SK-N-SH (cell line): Measurements from ENCODE around the gene OR10A5. TPM values are rescaled to one million over a fixed set of nuclear protein-coding genes. Genes with fewer than 3 reads are reported as not detected.

ENCODE experiments used
- CTCF ChIA-PET: fragments of 300-600, 350-600 bp; formaldehyde crosslinking; extraction: SDS; loops from one replicate; lab custom pipeline; 2021; lab: Yijun Ruan, JAX
- POLR2A ChIA-PET: fragments of 350-600 bp; sonication (Branson Sonifier 250); formaldehyde crosslinking; extraction: SDS; loops from one replicate; lab custom pipeline; 2020; ENCODE audit warnings: antibody characterized with exemption, inconsistent platforms; lab: Yijun Ruan, JAX
- DNase-seq: peaks from one replicate; pipeline ENCODE4 v3.0.0; 2012
- H2AFZ ChIP-seq: fragments of 200-600 bp; sonication (generic); 2 replicates; pipeline ENCODE4 v1.8.1; 2016; ENCODE audit warnings: antibody characterized with exemption, mild to moderate bottlenecking, low read depth
- H3F3A ChIP-seq: fragments of 200-600 bp; sonication (generic); replicated peaks from 2 replicates; pipeline ENCODE3; 2016; ENCODE audit warnings: antibody characterized with exemption, mild to moderate bottlenecking; ENCODE audit not compliant: insufficient read depth
- H3K27ac ChIP-seq, 2 experiments: fragments of 200-500 bp in 1 of 2; fragments of 200-600 bp in 1 of 2; sonication (Bioruptor generic) in 1 of 2; sonication (generic), shearing (Covaris generic) in 1 of 2; 2 replicates each; pipeline versions ENCODE4 v1.5.1 to v1.6.1; 2014 to 2016; ENCODE audit warnings: low read depth in 2 of 2, inconsistent platforms in 1 of 2, low read length in 1 of 2, mild to moderate bottlenecking in 1 of 2, mixed read lengths in 1 of 2
- H3K27me3 ChIP-seq: fragments of 200-600 bp; sonication (generic), shearing (Covaris generic); 2 replicates; pipeline ENCODE4 v1.6.1; 2016; ENCODE audit warnings: mixed run types; ENCODE audit not compliant: insufficient read depth
- H3K36me3 ChIP-seq, 2 experiments: fragments of 200-500 bp in 1 of 2; fragments of 200-600 bp in 1 of 2; sonication (Bioruptor generic) in 1 of 2; sonication (generic) in 1 of 2; replicated peaks in 1 of 2; 2 replicates each; pipeline versions ENCODE3 to v1.5.1; 2014 to 2016; ENCODE audit warnings: low read length in 1 of 2, mild to moderate bottlenecking in 1 of 2; ENCODE audit not compliant: insufficient read depth in 2 of 2, control insufficient read depth in 1 of 2
- H3K4me1 ChIP-seq, 2 experiments: fragments of 200-500 bp in 1 of 2; fragments of 200-600 bp in 1 of 2; sonication (Bioruptor generic) in 1 of 2; sonication (generic), shearing (Covaris generic) in 1 of 2; 2 replicates each; pipeline versions ENCODE4 v1.5.1 to v1.6.1; 2014 to 2016; ENCODE audit warnings: low read depth in 1 of 2, low read length in 1 of 2, mixed run types in 1 of 2; ENCODE audit not compliant: insufficient read depth in 2 of 2, control insufficient read depth in 1 of 2
- H3K4me2 ChIP-seq: fragments of 200-600 bp; sonication (generic), shearing (Covaris generic); 2 replicates; pipeline ENCODE4 v1.6.1; 2017; ENCODE audit warnings: mixed run types
- H3K4me3 ChIP-seq, 2 experiments: fragments of 200-500 bp in 1 of 2; fragments of 200-600 bp in 1 of 2; sonication (Bioruptor generic) in 1 of 2; sonication (generic), shearing (Covaris generic) in 1 of 2; 2 replicates each; pipeline versions ENCODE4 v1.5.1 to v1.8.1; 2014 to 2016; ENCODE audit warnings: low read depth in 2 of 2, inconsistent platforms in 1 of 2, low read length in 1 of 2, mild to moderate bottlenecking in 1 of 2, mixed read lengths in 1 of 2, moderate library complexity in 1 of 2
- H3K79me2 ChIP-seq: fragments of 200-600 bp; sonication (generic); 2 replicates; pipeline ENCODE4 v1.8.1; 2017; ENCODE audit warnings: mild to moderate bottlenecking; ENCODE audit not compliant: insufficient read depth
- H3K9ac ChIP-seq: fragments of 200-600 bp; sonication (generic); 2 replicates; pipeline ENCODE4 v1.6.1; 2017; ENCODE audit warnings: mixed run types
- H3K9me2 ChIP-seq: fragments of 200-600 bp; sonication (generic); 2 replicates; pipeline ENCODE4 v1.6.1; 2017; ENCODE audit warnings: mixed run types
- H3K9me3 ChIP-seq: fragments of 200-600 bp; sonication (generic); 2 replicates; pipeline ENCODE4 v1.6.1; 2017; ENCODE audit warnings: mixed run types, mild to moderate bottlenecking, moderate library complexity
- H4K20me1 ChIP-seq: fragments of 200-600 bp; sonication (generic); 2 replicates; pipeline ENCODE4 v1.6.1; 2017; ENCODE audit warnings: mild to moderate bottlenecking, mixed run types; ENCODE audit not compliant: insufficient read depth
- CHD2 ChIP-seq: fragments of 150-350 bp; IDR thresholded peaks from 2 replicates; pipeline ENCODE4 v1.6.1; 2018; ENCODE audit warnings: low read length; ENCODE audit not compliant: partially characterized antibody
- CTCF ChIP-seq: fragments of 200-600 bp; sonication (generic); IDR thresholded peaks from 2 replicates; pipeline ENCODE4 v1.6.1; 2017; ENCODE audit warnings: antibody characterized with exemption, mild to moderate bottlenecking, moderate library complexity
- FOXM1 ChIP-seq: IDR thresholded peaks from 2 replicates; pipeline ENCODE4 v1.4.0; 2012; ENCODE audit warnings: low read depth, mild to moderate bottlenecking
- GATA2 ChIP-seq: sonication (generic); formaldehyde crosslinking; IDR thresholded peaks from 2 replicates; pipeline ENCODE4 v1.5.0; 2020; ENCODE audit warnings: mild to moderate bottlenecking, missing genetic modification reagents
- JUND ChIP-seq: IDR thresholded peaks from 2 replicates; pipeline ENCODE4 v1.4.0; 2012
- PBX3 ChIP-seq: IDR thresholded peaks from 2 replicates; pipeline ENCODE4; 2012
- POLR2AphosphoS5 ChIP-seq: IDR thresholded peaks from 2 replicates; pipeline ENCODE4 v1.6.1; 2012; ENCODE audit warnings: low read depth, low read length
- RAD21 ChIP-seq: IDR thresholded peaks from 2 replicates; pipeline ENCODE4 v1.6.1; 2012; ENCODE audit warnings: mild to moderate bottlenecking, low read length
- RCOR1 ChIP-seq: fragments of 150-350 bp; IDR thresholded peaks from 2 replicates; pipeline ENCODE4 v1.6.1; 2017; ENCODE audit warnings: antibody characterized with exemption, low read length
- SIN3A ChIP-seq: IDR thresholded peaks from 2 replicates; pipeline ENCODE4 v1.6.1; 2012; ENCODE audit warnings: low read depth, mild to moderate bottlenecking, low read length, moderate library complexity, borderline replicate concordance
- SMC3 ChIP-seq: IDR thresholded peaks from 2 replicates; pipeline ENCODE4 v1.6.1; 2012; ENCODE audit warnings: low read depth, low read length, improper control_type of control experiment
- TAF1 ChIP-seq: IDR thresholded peaks from 2 replicates; pipeline ENCODE4 v1.6.1; 2012; ENCODE audit warnings: low read depth, mild to moderate bottlenecking, low read length, moderate library complexity, borderline replicate concordance
- TEAD4 ChIP-seq: IDR thresholded peaks from 2 replicates; pipeline ENCODE4 v1.4.0; 2012; ENCODE audit warnings: mild to moderate bottlenecking, borderline replicate concordance; ENCODE audit not compliant: insufficient read depth
- USF2 ChIP-seq: fragments of 150-350 bp; IDR thresholded peaks from 2 replicates; pipeline ENCODE4 v1.6.1; 2017; ENCODE audit warnings: antibody characterized with exemption, low read length, low read depth, borderline replicate concordance
- WGBS: methylation state at CpG from one replicate; pipeline ENCODE4 v1.1.6; 2017; ENCODE audit warnings: low lambda C conversion rate; 5-methylcytosine and 5-hydroxymethylcytosine counted together
- polyA plus RNA-seq, 3 experiments: library from polyadenylated mRNA; depleted of rRNA; stranded (reverse); fragments of >200 nt; gene quantifications; 2 replicates each; pipeline ENCODE4 v1.2.3, GENCODE V29; 2012
- TF ChIP-seq, protein P1 (sequence below): IDR thresholded peaks from 2 replicates; pipeline ENCODE4 v1.4.0; 2012; ENCODE audit warnings: low read depth, borderline replicate concordance
- TF ChIP-seq, protein P2 (sequence below): IDR thresholded peaks from 2 replicates; pipeline ENCODE4 v1.4.0; 2012; ENCODE audit warnings: low read depth, borderline replicate concordance

Gene OR10A5
- polyA plus RNA-seq, 1 of the 3 experiments (the other 2 are of a cell fraction), result not detected

GRCh38 chr11:6889835-6890234 is 44.4 kb downstream of the OR10A5 start:
- CTCF ChIA-PET, result interaction anchor here (1.5 kb wide), 1 partner anchor 77 kb away, joined by 5 read pairs; no protein-coding TSS in a partner anchor
- POLR2A ChIA-PET, result no interaction called here
- H3K9me3 ChIP-seq, result no peaks in the 10 kb centered on the region

GRCh38 chr11:6892400-6892799 is 46.9 kb downstream of the OR10A5 start, which contains the start of gene OR2D2:
TSS of gene OR2D2 (minus strand) at chr11:6892500. CDS start at chr11:6892500, 0 bp downstream.
- Histone ChIP-seq H3K36me3 (no peaks in the 10 kb centered on the region), H3K9ac (no peak within 1 kb of the TSS), H3K9me2 (no peaks in the 10 kb centered on the region), H3K79me2 (no peaks in the 10 kb centered on the region), H3F3A (no peaks in the 10 kb centered on the region), H3K27me3 (no peaks in the 10 kb centered on the region), H3K27ac (no peak within 1 kb of the TSS), H3K4me3 (no peak within 1 kb of the TSS), H2AFZ (no peak within 1 kb of the TSS), H3K4me1 (no peaks in the 10 kb centered on the region), H3K9me3 (no peaks in the 10 kb centered on the region), H3K4me2 (no peak within 1 kb of the TSS), H4K20me1 (no peaks in the 10 kb centered on the region)
- TF ChIP-seq SMC3 (no peak), FOXM1 (no peak), POLR2AphosphoS5 (no peak), JUND (no peak), USF2 (no peak)
- TF ChIP-seq, protein P1, sequence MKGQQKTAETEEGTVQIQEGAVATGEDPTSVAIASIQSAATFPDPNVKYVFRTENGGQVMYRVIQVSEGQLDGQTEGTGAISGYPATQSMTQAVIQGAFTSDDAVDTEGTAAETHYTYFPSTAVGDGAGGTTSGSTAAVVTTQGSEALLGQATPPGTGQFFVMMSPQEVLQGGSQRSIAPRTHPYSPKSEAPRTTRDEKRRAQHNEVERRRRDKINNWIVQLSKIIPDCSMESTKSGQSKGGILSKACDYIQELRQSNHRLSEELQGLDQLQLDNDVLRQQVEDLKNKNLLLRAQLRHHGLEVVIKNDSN, result no peak
- DNase-seq, result no peak
- 0% methylated on average over 2 of the region's 2 CpGs for WGBS
- CTCF ChIA-PET, result no interaction called here
- POLR2A ChIA-PET, result no interaction called here

More at GRCh38 chr11:6889835-6890234, 44.4 kb downstream of the OR10A5 start:
- TF ChIP-seq RAD21, result no peak
- TF ChIP-seq RCOR1, result no peak
- H3K9ac ChIP-seq, result no peak overlapping the region
- no peak overlapping the region for H3K4me3 ChIP-seq
- H3K4me2 ChIP-seq, result no peak overlapping the region
- 3% methylated on average over 1 of the region's 1 CpG for WGBS
- DNase-seq, result no peak
- H3K79me2 ChIP-seq, result no peaks in the 10 kb centered on the region
- no peaks in the 10 kb centered on the region for H3K9me2 ChIP-seq
- H3K4me1 ChIP-seq, result no peaks in the 10 kb centered on the region
- no peak overlapping the region for H2AFZ ChIP-seq
- H3K27me3 ChIP-seq, result no peaks in the 10 kb centered on the region
- no peaks in the 10 kb centered on the region for H3K36me3 ChIP-seq
- no peaks in the 10 kb centered on the region for H3F3A ChIP-seq
- no peak overlapping the region for H3K27ac ChIP-seq
- H4K20me1 ChIP-seq, result no peaks in the 10 kb centered on the region

DNA sequence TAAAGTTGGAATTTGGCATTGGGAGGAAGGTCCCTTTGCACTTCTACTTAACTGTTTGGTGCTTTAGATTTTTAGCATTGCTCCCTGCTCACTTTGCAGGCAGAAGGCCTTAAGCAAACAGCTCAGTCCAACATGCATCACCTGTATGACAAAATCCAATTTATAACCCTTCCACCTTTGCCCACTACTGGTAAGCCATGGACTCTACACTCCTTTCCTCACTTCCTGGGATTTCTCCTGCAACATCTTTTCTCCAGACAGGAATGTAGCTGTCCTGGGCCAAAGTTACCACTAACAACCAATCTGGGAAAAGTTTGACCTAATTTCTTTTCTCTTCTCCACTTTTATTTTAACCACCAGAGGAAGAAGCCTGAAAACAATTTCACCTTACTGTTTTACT is 48.6 kb downstream of the OR10A5 start:
- Histone ChIP-seq H3K9me2 (no peaks in the 10 kb centered on the region), H3K36me3 (no peaks in the 10 kb centered on the region), H3F3A (no peaks in the 10 kb centered on the region), H3K27me3 (no peaks in the 10 kb centered on the region), H3K79me2 (no peaks in the 10 kb centered on the region), H3K27ac (no peak overlapping the region), H3K9me3 (no peaks in the 10 kb centered on the region), H3K4me1 (no peaks in the 10 kb centered on the region), H4K20me1 (no peaks in the 10 kb centered on the region), H3K4me2 (no peak overlapping the region), H3K4me3 (no peak overlapping the region), H2AFZ (no peak overlapping the region), H3K9ac (no peak overlapping the region)
- TF ChIP-seq TAF1, result no peak
- no peak for TF ChIP-seq RAD21
- no peak for TF ChIP-seq PBX3
- no peak for TF ChIP-seq CTCF
- no peak for TF ChIP-seq SIN3A
- TF ChIP-seq, protein P2, sequence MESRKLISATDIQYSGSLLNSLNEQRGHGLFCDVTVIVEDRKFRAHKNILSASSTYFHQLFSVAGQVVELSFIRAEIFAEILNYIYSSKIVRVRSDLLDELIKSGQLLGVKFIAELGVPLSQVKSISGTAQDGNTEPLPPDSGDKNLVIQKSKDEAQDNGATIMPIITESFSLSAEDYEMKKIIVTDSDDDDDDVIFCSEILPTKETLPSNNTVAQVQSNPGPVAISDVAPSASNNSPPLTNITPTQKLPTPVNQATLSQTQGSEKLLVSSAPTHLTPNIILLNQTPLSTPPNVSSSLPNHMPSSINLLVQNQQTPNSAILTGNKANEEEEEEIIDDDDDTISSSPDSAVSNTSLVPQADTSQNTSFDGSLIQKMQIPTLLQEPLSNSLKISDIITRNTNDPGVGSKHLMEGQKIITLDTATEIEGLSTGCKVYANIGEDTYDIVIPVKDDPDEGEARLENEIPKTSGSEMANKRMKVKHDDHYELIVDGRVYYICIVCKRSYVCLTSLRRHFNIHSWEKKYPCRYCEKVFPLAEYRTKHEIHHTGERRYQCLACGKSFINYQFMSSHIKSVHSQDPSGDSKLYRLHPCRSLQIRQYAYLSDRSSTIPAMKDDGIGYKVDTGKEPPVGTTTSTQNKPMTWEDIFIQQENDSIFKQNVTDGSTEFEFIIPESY, result no peak
- no peak for TF ChIP-seq GATA2 (CRISPR knock-in tag)
- TF ChIP-seq CHD2, result no peak
- TF ChIP-seq TEAD4, result no peak
- no peak for TF ChIP-seq FOXM1
- DNase-seq, result no peak
- CTCF ChIA-PET, result no interaction called here
- POLR2A ChIA-PET, result no interaction called here
